AG04450 (cell line): Measurements from ENCODE around the gene GCKR. TPM values are rescaled to one million over a fixed set of nuclear protein-coding genes. Genes with fewer than 3 reads are reported as not detected.
A peak's percentile ranks its signal among the peaks of the same experiment; 100 is the strongest.

Source experiments
- CTCF ChIA-PET: fragments of 300-600, 350-600 bp; formaldehyde crosslinking; extraction: SDS; loops from one replicate; lab custom pipeline; 2022; ENCODE audit warnings: antibody characterized with exemption, inconsistent platforms; lab: Charles Lee
- POLR2A ChIA-PET: fragments of 350-600 bp; formaldehyde crosslinking; extraction: SDS; loops from one replicate; lab custom pipeline; 2021; ENCODE audit warnings: antibody characterized with exemption, inconsistent platforms; lab: Yijun Ruan, JAX
- DNase-seq: peaks from one replicate; pipeline ENCODE4 v3.0.0-alpha.2; 2011; ENCODE audit warnings: low read depth, low spot score
- H3K27ac ChIP-seq: one replicate; pipeline ENCODE4 v1.5.1; 2012; ENCODE audit warnings: low read depth, low read length, control low read depth
- H3K27me3 ChIP-seq: one replicate; pipeline ENCODE4 v1.6.0; 2012; ENCODE audit warnings: low read length; ENCODE audit not compliant: control insufficient read depth, insufficient read depth
- H3K4me3 ChIP-seq: 2 replicates; pipeline ENCODE4 v1.5.1; 2011; ENCODE audit warnings: mild to moderate bottlenecking, low read depth, low read length, control low read depth
- H3K9me3 ChIP-seq: 2 replicates; pipeline ENCODE4 v1.5.1; 2012; ENCODE audit warnings: low read length; ENCODE audit not compliant: control insufficient read depth, insufficient read depth
- polyA plus RNA-seq: library from polyadenylated mRNA; depleted of rRNA; stranded (reverse); fragments of >200 nt; gene quantifications from 2 replicates; pipeline ENCODE4 v1.2.3, GENCODE V29; 2011
- TF ChIP-seq, protein P1 (sequence below): IDR thresholded peaks from 2 replicates; pipeline ENCODE4 v1.5.1; 2011; ENCODE audit warnings: low read depth, low read length, control low read depth, inconsistent platforms

The GCKR gene
- polyA plus RNA-seq, 1 experiment, result 0.36 TPM

DNA sequence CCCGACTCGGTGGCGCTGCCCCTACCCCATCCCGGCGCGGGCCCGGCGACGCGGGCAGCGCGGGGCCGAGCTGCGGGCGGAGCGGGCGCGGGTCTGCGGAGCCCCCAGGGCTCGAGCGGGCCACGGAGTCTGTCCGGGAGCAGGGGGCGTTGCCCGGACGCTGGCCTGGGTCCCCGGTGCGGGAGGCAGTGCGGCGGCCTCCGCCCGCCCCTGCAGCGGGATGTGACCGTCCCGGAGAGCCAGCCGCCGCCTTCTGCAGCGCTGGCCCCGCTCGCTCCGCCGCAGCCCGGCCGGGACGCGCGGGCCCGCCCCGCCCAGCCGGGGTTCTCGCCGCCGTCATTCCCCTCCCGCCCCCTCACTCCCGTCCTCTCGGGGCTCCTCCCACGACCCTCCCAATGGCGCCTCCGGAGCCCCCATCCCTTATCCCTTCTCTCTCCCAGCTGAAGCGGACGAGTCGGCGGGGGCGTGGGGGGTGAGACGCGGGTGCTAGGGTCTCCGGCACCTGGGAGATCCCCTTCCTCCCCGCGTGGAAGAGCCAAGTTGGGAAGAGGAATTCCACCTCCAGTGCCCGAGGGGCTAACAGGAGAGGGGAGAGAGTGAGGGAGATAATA is 1.6 kb upstream of the GCKR start, which contains the start of gene FNDC4:
Gene FNDC4, minus strand, starts transcription at position 257 of the 611 bp plus-strand sequence. CDS start 521 bp downstream, outside the sequence.
- ChIA-PET POLR2A (no interaction called here), CTCF (no interaction called here)
- TF ChIP-seq, protein P1, sequence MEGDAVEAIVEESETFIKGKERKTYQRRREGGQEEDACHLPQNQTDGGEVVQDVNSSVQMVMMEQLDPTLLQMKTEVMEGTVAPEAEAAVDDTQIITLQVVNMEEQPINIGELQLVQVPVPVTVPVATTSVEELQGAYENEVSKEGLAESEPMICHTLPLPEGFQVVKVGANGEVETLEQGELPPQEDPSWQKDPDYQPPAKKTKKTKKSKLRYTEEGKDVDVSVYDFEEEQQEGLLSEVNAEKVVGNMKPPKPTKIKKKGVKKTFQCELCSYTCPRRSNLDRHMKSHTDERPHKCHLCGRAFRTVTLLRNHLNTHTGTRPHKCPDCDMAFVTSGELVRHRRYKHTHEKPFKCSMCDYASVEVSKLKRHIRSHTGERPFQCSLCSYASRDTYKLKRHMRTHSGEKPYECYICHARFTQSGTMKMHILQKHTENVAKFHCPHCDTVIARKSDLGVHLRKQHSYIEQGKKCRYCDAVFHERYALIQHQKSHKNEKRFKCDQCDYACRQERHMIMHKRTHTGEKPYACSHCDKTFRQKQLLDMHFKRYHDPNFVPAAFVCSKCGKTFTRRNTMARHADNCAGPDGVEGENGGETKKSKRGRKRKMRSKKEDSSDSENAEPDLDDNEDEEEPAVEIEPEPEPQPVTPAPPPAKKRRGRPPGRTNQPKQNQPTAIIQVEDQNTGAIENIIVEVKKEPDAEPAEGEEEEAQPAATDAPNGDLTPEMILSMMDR, result no peak
- Histone ChIP-seq H3K4me3 (peak within 1 kb of the TSS; percentile 73), H3K27me3 (peaks cover 4% of the 10 kb centered on the region), H3K9me3 (no peaks in the 10 kb centered on the region), H3K27ac (peak within 1 kb of the TSS; percentile 11)
- DNase-seq, result no peak

- no peak for DNase-seq
- Histone ChIP-seq H3K27ac (no peak overlapping the region), H3K27me3 (peaks cover 4% of the 10 kb centered on the region), H3K9me3 (no peaks in the 10 kb centered on the region), H3K4me3 (no peak overlapping the region)
- TF ChIP-seq, protein P1, result no peak
- ChIA-PET POLR2A (no interaction called here), CTCF (no interaction called here)
These were observed 741 bp upstream of the GCKR start for GRCh38 chr2:27495840-27496356.

DNA sequence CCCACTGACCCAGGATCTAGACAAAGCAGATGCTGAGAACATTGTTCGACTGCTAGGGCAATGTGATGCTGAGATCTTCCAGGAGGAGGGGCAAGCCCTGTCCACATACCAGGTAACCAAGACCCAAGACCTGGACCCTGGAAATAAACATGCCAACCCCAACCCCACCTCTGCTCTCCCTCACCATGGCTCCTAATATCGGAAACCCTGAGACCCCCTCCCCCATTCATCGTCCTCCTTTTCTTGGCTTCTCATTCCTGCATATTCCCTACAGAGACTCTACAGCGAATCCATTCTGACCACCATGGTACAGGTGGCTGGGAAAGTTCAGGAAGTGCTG is 619 bp downstream of the GCKR start:
- CTCF ChIA-PET, result no interaction called here
- POLR2A ChIA-PET, result no interaction called here
- Histone ChIP-seq H3K27ac (no peak overlapping the region), H3K27me3 (peaks cover 4% of the 10 kb centered on the region), H3K4me3 (no peak overlapping the region), H3K9me3 (no peaks in the 10 kb centered on the region)
- TF ChIP-seq, protein P1, result no peak
- DNase-seq, result no peak

DNA sequence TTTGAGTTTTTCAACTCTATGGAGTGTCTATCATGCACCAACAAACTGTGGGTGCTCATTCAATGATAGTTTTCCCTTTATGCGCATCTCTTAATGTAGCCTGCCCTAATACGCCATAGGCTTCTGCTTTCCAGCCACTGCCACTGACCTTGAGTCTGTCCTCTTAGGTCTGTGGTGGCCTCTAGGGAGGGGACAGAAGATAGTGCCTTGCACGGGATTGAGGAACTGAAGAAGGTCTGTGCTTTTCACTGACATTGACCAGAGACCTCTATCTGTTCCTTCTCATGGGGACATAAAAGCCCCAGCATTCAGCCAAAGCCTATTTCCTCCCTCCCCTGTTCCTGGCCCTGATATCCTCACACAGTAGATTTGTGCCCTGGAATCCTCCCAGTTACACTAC is 2.3 kb downstream of the GCKR start:
- Histone ChIP-seq H3K27ac (no peak overlapping the region), H3K4me3 (no peak overlapping the region), H3K9me3 (no peaks in the 10 kb centered on the region), H3K27me3 (peaks cover 4% of the 10 kb centered on the region)
- POLR2A ChIA-PET, result no interaction called here
- DNase-seq, result no peak
- CTCF ChIA-PET, result no interaction called here
- TF ChIP-seq, protein P1, result no peak

GRCh38 chr2:27501042-27501441 is 4.4 kb downstream of the GCKR start:
- Histone ChIP-seq H3K9me3 (no peaks in the 10 kb centered on the region), H3K4me3 (no peak overlapping the region), H3K27ac (no peak overlapping the region), H3K27me3 (peaks cover 4% of the 10 kb centered on the region)
- TF ChIP-seq, protein P1, result no peak
- DNase-seq, result no peak
- POLR2A ChIA-PET, result interaction anchor here (0.7 kb wide), 1 partner anchor 128 kb away, joined by 6 read pairs; the partner anchor contains the start of genes CCDC121 and GPN1
- CTCF ChIA-PET, result no interaction called here
